RWPE2 (cell line): ENCODE data around the gene CD300H.
A peak's percentile ranks its signal among the peaks of the same experiment; 100 is the strongest.

Experiments
- ATAC-seq: fragments of 200-7000 bp; cut with Tn5 transposase; 3 replicates; pipeline ENCODE4 v1.9.1; 2021; ENCODE audit warnings: low read depth
- DNase-seq: peaks from one replicate; pipeline ENCODE4 v3.0.0-alpha.2; 2020; ENCODE audit warnings: low spot score
- H3K27ac ChIP-seq: fragments of 450-650 bp; 2 replicates; pipeline ENCODE4 v1.5.1; 2017; ENCODE audit warnings: mild to moderate bottlenecking; ENCODE audit not compliant: poor library complexity, severe bottlenecking
- H3K27me3 ChIP-seq: fragments of 250-450 bp; sonication (Bioruptor Pico); 2 replicates; pipeline ENCODE4 v1.5.1; 2021; ENCODE audit warnings: mild to moderate bottlenecking, moderate library complexity; ENCODE audit not compliant: insufficient read depth, poor library complexity, severe bottlenecking
- H3K36me3 ChIP-seq: fragments of 250-450 bp; sonication (Bioruptor Pico); 2 replicates; pipeline ENCODE4 v1.5.1; 2020; ENCODE audit warnings: low read depth, mild to moderate bottlenecking, moderate library complexity
- H3K4me1 ChIP-seq: fragments of 250-450 bp; sonication (Bioruptor Pico); 2 replicates; pipeline ENCODE4 v1.5.1; 2021; ENCODE audit warnings: mild to moderate bottlenecking, moderate library complexity; ENCODE audit not compliant: insufficient read depth, poor library complexity, severe bottlenecking
- H3K4me3 ChIP-seq: fragments of 250-450 bp; sonication (Bioruptor Pico); 2 replicates; pipeline ENCODE4 v1.5.1; 2021; ENCODE audit warnings: mild to moderate bottlenecking, moderate library complexity; ENCODE audit not compliant: severe bottlenecking
- H3K9me3 ChIP-seq: fragments of 250-450 bp; sonication (Bioruptor Pico); 2 replicates; pipeline ENCODE4 v1.5.1; 2021; ENCODE audit warnings: mild to moderate bottlenecking, moderate library complexity; ENCODE audit not compliant: severe bottlenecking
- TF ChIP-seq, protein P1 (sequence below): fragments of 450-650 bp; IDR thresholded peaks from one replicate; pipeline ENCODE4 v1.5.1; 2017; ENCODE audit warnings: mild to moderate bottlenecking, moderate library complexity; ENCODE audit not compliant: poor library complexity, severe bottlenecking

The CD300H gene

DNA sequence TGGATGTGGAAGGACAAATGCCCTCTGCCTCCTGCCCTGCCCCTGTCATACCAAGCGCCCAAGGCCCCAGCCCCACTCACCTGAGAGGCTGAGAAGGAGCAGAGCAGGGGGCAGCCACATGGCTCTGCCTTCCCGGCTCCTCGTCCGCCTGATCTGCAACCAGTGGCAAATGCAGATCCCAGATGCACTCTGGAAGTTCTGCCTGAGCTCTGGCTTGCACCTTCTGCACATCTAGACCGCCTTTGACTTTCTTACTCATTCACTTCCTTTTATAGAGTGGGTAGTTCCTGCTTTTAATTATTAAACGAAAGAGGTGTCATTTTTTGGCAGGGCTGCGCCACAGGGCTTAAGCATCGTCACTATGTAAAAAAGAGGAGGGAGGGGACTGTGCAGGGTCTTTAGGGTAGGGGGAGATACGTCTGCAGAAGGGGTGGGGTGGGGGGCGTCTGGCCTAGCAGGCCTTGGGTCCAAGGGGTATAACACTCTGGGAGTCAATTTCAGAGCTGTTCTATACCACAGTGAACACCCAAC, 36.0 kb downstream of the CD300H start, which contains the start of gene CD300LB:
Gene CD300LB, minus strand, starts transcription at position 245 of the 531 bp plus-strand sequence. Its CDS starts 125 bp downstream, at position 120.
- H3K27me3 ChIP-seq: peaks cover 19% of the 10 kb centered on the region
- ATAC-seq (no peak), DNase-seq (peak; percentile 30)
- H3K36me3 ChIP-seq: no peaks in the 10 kb centered on the region
- H3K9me3 ChIP-seq: no peaks in the 10 kb centered on the region
- H3K4me3 ChIP-seq: no peak within 1 kb of the TSS
- H3K27ac ChIP-seq: no peak within 1 kb of the TSS
- TF ChIP-seq, protein P1, sequence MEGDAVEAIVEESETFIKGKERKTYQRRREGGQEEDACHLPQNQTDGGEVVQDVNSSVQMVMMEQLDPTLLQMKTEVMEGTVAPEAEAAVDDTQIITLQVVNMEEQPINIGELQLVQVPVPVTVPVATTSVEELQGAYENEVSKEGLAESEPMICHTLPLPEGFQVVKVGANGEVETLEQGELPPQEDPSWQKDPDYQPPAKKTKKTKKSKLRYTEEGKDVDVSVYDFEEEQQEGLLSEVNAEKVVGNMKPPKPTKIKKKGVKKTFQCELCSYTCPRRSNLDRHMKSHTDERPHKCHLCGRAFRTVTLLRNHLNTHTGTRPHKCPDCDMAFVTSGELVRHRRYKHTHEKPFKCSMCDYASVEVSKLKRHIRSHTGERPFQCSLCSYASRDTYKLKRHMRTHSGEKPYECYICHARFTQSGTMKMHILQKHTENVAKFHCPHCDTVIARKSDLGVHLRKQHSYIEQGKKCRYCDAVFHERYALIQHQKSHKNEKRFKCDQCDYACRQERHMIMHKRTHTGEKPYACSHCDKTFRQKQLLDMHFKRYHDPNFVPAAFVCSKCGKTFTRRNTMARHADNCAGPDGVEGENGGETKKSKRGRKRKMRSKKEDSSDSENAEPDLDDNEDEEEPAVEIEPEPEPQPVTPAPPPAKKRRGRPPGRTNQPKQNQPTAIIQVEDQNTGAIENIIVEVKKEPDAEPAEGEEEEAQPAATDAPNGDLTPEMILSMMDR: no peak
- no peaks in the 10 kb centered on the region for H3K4me1 ChIP-seq

DNA sequence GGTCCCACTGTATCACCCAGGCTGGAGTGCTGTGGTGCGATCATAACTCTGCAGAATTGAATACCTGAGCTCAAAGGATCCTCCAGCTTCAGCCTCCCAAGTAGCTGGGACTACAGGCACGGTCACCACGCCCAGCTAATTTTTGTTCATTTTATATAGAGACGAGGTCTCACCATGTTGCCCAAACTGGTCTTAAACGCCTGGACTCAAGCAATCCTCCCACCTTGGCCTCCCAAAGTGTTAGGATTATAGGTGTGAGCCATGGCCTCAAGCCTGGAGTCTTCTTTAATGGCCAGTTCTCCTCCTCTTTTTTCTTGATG, 36.5 kb downstream of the CD300H start:
- H3K27ac ChIP-seq: no peak overlapping the region
- H3K36me3 ChIP-seq: no peaks in the 10 kb centered on the region
- TF ChIP-seq, protein P1: no peak
- H3K4me1 ChIP-seq: no peaks in the 10 kb centered on the region
- no peak overlapping the region for H3K4me3 ChIP-seq
- ATAC-seq (no peak), DNase-seq (no peak)
- H3K9me3 ChIP-seq: no peaks in the 10 kb centered on the region
- H3K27me3 ChIP-seq: peaks cover 19% of the 10 kb centered on the region

DNA sequence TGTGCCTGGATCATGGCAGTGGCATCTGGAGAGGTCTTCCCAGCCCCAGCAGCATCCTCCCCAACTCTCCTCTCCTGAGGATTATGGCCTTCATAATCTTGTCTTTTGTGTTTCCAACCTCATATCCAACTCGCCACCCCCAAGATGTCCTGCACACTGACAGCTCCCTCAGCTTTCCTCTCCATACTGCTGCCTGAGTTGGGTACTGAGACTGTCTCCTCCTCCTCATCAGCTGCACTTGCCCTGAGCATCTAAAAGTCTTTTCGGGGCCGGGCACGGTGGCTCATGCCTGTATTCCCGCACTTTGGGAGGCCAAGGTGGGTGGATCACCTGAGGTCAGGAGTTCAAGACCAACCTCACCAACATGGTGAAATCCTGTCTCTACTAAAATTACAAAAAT, 38.1 kb downstream of the CD300H start:
- Histone ChIP-seq H3K27me3 (peaks cover 11% of the 10 kb centered on the region), H3K4me1 (no peaks in the 10 kb centered on the region), H3K36me3 (no peaks in the 10 kb centered on the region), H3K27ac (no peak overlapping the region), H3K4me3 (no peak overlapping the region), H3K9me3 (no peaks in the 10 kb centered on the region)
- ATAC-seq (no peak), DNase-seq (peak; percentile 33)
- TF ChIP-seq, protein P1: no peak

DNA sequence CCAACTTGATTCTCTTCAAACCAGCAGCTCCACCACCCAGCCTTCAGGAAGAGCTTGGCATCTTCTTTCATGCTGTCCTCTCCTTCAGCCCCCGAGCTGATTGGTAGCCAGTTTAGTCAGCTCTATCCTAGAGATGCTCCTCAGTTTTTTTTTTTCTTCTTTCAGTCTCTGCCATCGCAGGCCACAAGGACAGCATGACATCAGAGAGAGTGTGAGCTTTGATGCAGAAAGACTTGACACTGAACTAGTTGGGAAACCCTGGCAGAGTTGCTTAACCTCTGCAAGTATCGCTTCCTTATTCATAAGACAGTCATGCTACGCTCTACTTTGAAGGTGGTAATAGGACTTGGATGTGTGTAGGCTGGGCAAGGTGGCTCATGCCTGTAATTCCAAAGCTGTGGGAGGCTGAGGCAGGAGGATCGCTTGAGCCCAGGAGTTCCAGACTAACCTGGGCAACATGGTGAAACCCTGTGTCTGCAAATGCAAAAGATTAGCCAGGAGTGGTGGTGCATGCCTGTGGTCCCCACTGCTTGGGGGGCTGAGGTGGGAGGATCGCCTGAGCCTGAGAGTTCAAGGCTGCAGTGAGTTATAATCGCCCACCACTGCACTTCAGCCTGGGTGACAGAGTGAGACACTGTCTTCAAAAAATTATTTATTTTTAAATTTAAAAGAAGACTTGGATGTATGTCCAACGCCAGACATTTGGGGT, 38.7 kb downstream of the CD300H start:
- Histone ChIP-seq H3K9me3 (no peaks in the 10 kb centered on the region), H3K4me1 (no peaks in the 10 kb centered on the region), H3K36me3 (no peaks in the 10 kb centered on the region), H3K4me3 (no peak overlapping the region), H3K27ac (no peak overlapping the region), H3K27me3 (peaks cover 11% of the 10 kb centered on the region)
- DNase-seq: no peak
- TF ChIP-seq, protein P1: no peak
- ATAC-seq: no peak

DNA sequence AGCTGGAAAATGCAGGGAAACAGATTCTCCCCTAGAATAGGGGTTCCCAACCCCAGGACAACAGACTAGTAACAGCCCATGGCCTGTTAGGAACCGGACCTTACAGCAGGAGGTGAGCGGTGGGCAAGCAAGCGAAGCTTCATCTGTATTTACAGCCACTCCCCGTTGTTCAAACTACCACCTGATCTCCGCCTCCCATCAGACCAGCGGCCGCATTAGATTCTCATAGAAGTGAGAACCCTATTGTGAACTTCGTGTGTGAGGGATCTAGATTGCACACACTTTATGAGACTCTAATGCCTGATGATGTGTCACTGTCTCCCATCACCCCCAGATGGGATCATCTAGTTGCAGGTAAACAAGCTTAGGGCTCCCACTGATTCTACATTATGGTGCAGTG, 39.6 kb downstream of the CD300H start:
- TF ChIP-seq, protein P1: no peak
- Histone ChIP-seq H3K4me3 (no peak overlapping the region), H3K27ac (no peak overlapping the region), H3K27me3 (peaks cover 11% of the 10 kb centered on the region), H3K4me1 (no peaks in the 10 kb centered on the region), H3K9me3 (no peaks in the 10 kb centered on the region), H3K36me3 (no peaks in the 10 kb centered on the region)
- ATAC-seq (no peak), DNase-seq (no peak)
